Skeletal muscle cell (primary cell): Measurements from ENCODE around the gene FBXO4.
"Not testable (repeated sequence)": the region's sequence is repeated elsewhere in the genome, so short reads cannot be mapped to it uniquely, and the experiment has no call there.

Experiments
- DNase-seq: peaks from one replicate; pipeline ENCODE4 v3.0.0-alpha.2; 2010; ENCODE audit warnings: low read depth
- H3K4me3 ChIP-seq: 2 replicates; pipeline ENCODE4 v1.5.1; 2011; ENCODE audit warnings: low read depth, mild to moderate bottlenecking, control low read depth, low read length, moderate library complexity

FBXO4 gene

DNA sequence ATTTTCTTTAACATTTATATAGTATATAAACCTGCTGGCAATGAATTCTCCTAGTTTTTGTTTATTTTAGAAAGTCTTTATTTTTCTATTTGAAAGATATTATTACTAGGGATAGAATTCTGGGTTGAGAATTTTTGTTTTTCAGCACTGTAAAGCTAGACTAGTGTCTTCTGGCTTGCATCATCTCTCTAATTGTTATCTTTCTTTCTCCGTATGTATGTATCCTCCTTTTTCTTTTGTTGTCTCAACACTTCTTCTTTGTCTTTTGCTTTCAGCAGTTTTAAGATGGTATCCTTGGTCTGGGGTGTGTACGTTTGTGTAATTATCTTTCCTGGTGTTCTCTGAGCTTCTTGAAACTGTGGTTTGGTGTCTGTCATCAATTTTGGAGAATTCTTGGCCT lies 48.8 kb downstream of the FBXO4 start:
- no peak for DNase-seq
- H3K4me3 ChIP-seq = no peak overlapping the region

DNA sequence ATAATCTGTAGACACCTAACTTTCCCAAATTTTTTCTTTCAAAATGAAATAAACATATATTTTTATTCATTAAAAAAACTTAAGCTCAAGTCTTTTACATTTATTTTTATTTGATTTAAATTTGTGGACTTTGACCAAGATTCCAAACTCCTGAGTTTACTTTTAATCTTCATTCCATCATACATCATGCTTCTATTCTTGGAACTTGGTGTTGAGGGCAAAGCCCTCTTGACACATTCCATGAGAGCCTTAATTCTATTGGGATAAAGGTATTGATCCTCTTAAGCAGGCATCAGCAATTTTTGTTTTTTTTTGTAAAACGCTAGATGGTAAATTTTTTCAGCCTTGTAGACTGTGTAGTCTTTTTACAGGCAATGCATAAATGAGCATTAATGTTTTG lies 53.6 kb downstream of the FBXO4 start:
- H3K4me3 ChIP-seq = no peak overlapping the region
- DNase-seq = no peak

GRCh38 chr5:41980396-41980795 lies 55.3 kb downstream of the FBXO4 start:
- no peak overlapping the region for H3K4me3 ChIP-seq
- DNase-seq = no peak

- DNase-seq = no peak
- no peak overlapping the region for H3K4me3 ChIP-seq
These were observed 55.8 kb downstream of the FBXO4 start for GRCh38 chr5:41980870-41981269.

DNA sequence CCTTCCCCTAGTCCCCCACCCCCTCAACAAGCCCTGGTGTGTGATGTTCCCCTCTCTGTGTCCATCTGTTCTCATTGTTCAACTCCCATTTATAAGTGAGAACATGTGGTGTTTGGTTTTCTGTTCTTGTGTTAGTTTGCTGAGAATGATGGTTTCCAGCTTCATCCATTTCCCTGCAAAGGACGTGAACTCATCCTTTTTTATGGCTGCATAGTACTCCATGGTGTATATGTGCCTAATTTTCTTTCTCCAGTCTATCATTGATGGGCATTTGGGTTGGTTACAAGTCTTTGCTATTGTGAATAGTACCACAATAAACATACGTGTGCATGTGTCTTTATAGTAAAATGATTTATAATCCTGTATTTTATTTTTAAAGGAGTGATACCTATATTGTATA lies 57.8 kb downstream of the FBXO4 start:
- not testable (repeated sequence) for DNase-seq, H3K4me3 ChIP-seq

DNA sequence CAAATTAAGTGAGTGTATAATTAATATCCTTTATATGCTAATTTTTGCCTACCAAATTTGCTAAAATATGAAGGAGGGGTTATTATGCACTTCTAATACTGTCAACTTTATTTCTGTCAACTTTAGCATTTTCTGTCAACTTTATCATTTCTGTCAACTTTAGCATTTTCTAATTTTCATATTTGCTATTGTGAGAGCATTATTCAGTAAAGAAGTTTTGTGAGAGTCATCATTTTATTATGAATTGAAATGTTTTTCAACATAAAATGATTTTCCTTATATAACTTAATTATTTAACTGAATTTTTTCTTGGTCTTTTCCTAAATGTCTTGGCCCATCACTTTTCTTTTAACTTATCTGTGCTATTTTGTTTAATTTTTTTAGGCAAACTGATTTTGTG lies 58.2 kb downstream of the FBXO4 start:
- no peak overlapping the region for H3K4me3 ChIP-seq
- DNase-seq = no peak

- DNase-seq = no peak
- no peak overlapping the region for H3K4me3 ChIP-seq
These were observed 61.0 kb downstream of the FBXO4 start for GRCh38 chr5:41985945-41986695.
